K562 (cell line): ENCODE results near the gene RELL1.

Experiments
- CEBPB ChIP-seq: fragments of 450-650 bp; IDR thresholded peaks from 2 replicates; pipeline ENCODE4 v1.6.1; 2016; ENCODE audit warnings: missing genetic modification characterization, missing compliant biosample characterization
- CTCF ChIP-seq, 3 experiments: IDR thresholded peaks in 2 of 3; conservative IDR thresholded peaks in 1 of 3; 2 replicates each; pipeline ENCODE4 v1.5.1; 2011 to 2012; ENCODE audit warnings: low read length in 3 of 3, mild to moderate bottlenecking in 3 of 3, control low read depth in 2 of 3, improper control_type of control experiment in 1 of 3, inconsistent platforms in 1 of 3, low read depth in 1 of 3, mixed read lengths in 1 of 3, moderate library complexity in 1 of 3; ENCODE audit not compliant: insufficient read depth in 2 of 3
- SIN3A ChIP-seq, 2 experiments: fragments of 150-350 bp in 1 of 2; IDR thresholded peaks; 2 replicates each; pipeline ENCODE4 v1.6.1; 2011 to 2016; ENCODE audit warnings: borderline replicate concordance in 2 of 2, low read depth in 2 of 2, low read length in 2 of 2, mild to moderate bottlenecking in 2 of 2, moderate library complexity in 2 of 2; ENCODE audit not compliant: control insufficient read depth in 1 of 2
- ZNF707 ChIP-seq: fragments of 250-450 bp; sonication (Bioruptor Pico); conservative IDR thresholded peaks from 2 replicates; pipeline ENCODE4 v1.8.0; 2022; ENCODE audit warnings: inconsistent platforms, mild to moderate bottlenecking, moderate library complexity

- TF ChIP-seq ZNF707 (CRISPR knock-in tag): no peak
- no peak for TF ChIP-seq SIN3A (IDR thresholded peaks at IDR 0.05; ENCODE audit: borderline replicate concordance in 2 of 2, control insufficient read depth in 1 of 2, low read depth in 2 of 2, low read length in 2 of 2)
- no peak for TF ChIP-seq CEBPB (tag)
- TF ChIP-seq CTCF (IDR thresholded peaks at IDR 0.05 in 2 of 3, conservative IDR thresholded peaks at IDR 0.05 in 1 of 3; ENCODE audit: insufficient read depth in 2 of 3, low read depth in 1 of 3, low read length in 3 of 3): no peak
Observed at GRCh38 chr4:37710491-37710890, 24.3 kb upstream of the RELL1 start.
